NB4 (cell line): ENCODE data around the gene TMPRSS7.

Experiments used
- POLR2A ChIP-seq: IDR thresholded peaks from 2 replicates; pipeline ENCODE4 v1.6.1; 2011; ENCODE audit warnings: mild to moderate bottlenecking; ENCODE audit not compliant: insufficient read length; ENCODE audit errors: extremely low read depth
- TF ChIP-seq, protein P1 (sequence below): IDR thresholded peaks from one replicate; pipeline ENCODE4 v1.5.1; 2012; ENCODE audit warnings: low read depth, low read length

DNA sequence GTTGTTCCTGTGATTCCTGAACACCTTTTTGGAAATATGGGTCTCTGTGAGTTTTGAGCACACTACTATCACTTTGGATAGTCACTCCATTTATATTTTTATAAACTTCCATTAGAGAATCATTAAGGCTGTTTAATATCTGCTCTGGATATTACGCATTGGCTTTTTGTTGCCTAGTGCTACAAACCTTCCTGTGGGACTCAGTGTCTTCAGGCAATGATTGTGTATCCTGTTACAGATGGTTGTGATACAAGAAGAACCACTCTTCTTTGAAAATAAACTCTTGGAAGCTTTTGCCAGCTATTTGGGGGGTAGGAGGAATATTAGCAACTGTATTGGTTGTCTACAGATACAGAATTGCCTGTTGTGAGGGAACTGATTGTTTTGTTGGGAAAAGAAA, 82.9 kb downstream of the TMPRSS7 start:
- TF ChIP-seq, protein P1, sequence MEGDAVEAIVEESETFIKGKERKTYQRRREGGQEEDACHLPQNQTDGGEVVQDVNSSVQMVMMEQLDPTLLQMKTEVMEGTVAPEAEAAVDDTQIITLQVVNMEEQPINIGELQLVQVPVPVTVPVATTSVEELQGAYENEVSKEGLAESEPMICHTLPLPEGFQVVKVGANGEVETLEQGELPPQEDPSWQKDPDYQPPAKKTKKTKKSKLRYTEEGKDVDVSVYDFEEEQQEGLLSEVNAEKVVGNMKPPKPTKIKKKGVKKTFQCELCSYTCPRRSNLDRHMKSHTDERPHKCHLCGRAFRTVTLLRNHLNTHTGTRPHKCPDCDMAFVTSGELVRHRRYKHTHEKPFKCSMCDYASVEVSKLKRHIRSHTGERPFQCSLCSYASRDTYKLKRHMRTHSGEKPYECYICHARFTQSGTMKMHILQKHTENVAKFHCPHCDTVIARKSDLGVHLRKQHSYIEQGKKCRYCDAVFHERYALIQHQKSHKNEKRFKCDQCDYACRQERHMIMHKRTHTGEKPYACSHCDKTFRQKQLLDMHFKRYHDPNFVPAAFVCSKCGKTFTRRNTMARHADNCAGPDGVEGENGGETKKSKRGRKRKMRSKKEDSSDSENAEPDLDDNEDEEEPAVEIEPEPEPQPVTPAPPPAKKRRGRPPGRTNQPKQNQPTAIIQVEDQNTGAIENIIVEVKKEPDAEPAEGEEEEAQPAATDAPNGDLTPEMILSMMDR, result no peak
- TF ChIP-seq POLR2A, result no peak
